WERI-Rb-1 (cell line): Measurements from ENCODE around the gene RPL36AL.

ENCODE experiments used
- DNase-seq: peaks from one replicate; pipeline ENCODE4 v3.0.0-alpha.2; 2020
- H3K27ac ChIP-seq: fragments of 250-450 bp; sonication (Bioruptor Pico); 2 replicates; pipeline ENCODE4 v1.5.1; 2020; ENCODE audit warnings: mild to moderate bottlenecking, moderate library complexity
- H3K27me3 ChIP-seq: fragments of 250-450 bp; sonication (Bioruptor Pico); 2 replicates; pipeline ENCODE4 v1.5.1; 2021; ENCODE audit warnings: mild to moderate bottlenecking, low read depth, moderate library complexity; ENCODE audit not compliant: insufficient read depth, severe bottlenecking
- H3K36me3 ChIP-seq: fragments of 250-450 bp; sonication (Bioruptor Pico); 2 replicates; pipeline ENCODE4 v1.5.1; 2020; ENCODE audit warnings: mild to moderate bottlenecking, moderate library complexity
- H3K4me3 ChIP-seq: 2 replicates; pipeline ENCODE4 v1.5.1; 2011; ENCODE audit warnings: low read depth, mild to moderate bottlenecking, control low read depth, low read length
- H3K9me3 ChIP-seq: fragments of 250-450 bp; sonication (Bioruptor Pico); 2 replicates; pipeline ENCODE4 v1.5.1; 2021; ENCODE audit warnings: mild to moderate bottlenecking, moderate library complexity; ENCODE audit not compliant: severe bottlenecking
- TF ChIP-seq, protein P1 (sequence below): IDR thresholded peaks from 2 replicates; pipeline ENCODE4 v1.5.1; 2011; ENCODE audit warnings: low read depth, mild to moderate bottlenecking, control low read depth, inconsistent platforms, low read length

Gene RPL36AL

DNA sequence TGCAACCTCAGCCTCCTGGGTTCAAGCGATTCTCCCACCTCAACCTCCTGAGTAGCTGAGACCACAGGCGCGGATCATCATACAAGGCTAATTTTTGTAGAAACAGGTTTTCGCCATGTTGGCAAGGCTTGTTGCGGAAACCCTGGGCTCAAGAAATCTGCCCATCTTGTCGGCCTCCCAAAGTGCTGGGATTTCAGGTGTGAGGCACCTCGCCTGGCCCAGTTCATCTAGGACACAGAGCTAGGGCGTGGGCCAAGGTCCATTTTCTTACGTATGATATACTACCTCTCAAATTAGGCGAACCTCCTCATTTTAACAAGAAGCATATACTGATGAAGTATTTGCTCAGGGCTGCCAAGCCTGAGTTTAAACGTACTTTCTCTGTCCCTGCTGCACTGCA is 36.4 kb downstream of the RPL36AL start:
- H3K27me3 ChIP-seq = no peaks in the 10 kb centered on the region
- H3K36me3 ChIP-seq = peaks cover 39% of the 10 kb centered on the region
- H3K9me3 ChIP-seq = no peaks in the 10 kb centered on the region
- DNase-seq = no peak
- no peak overlapping the region for H3K4me3 ChIP-seq
- no peak overlapping the region for H3K27ac ChIP-seq
- TF ChIP-seq, protein P1, sequence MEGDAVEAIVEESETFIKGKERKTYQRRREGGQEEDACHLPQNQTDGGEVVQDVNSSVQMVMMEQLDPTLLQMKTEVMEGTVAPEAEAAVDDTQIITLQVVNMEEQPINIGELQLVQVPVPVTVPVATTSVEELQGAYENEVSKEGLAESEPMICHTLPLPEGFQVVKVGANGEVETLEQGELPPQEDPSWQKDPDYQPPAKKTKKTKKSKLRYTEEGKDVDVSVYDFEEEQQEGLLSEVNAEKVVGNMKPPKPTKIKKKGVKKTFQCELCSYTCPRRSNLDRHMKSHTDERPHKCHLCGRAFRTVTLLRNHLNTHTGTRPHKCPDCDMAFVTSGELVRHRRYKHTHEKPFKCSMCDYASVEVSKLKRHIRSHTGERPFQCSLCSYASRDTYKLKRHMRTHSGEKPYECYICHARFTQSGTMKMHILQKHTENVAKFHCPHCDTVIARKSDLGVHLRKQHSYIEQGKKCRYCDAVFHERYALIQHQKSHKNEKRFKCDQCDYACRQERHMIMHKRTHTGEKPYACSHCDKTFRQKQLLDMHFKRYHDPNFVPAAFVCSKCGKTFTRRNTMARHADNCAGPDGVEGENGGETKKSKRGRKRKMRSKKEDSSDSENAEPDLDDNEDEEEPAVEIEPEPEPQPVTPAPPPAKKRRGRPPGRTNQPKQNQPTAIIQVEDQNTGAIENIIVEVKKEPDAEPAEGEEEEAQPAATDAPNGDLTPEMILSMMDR = no peak

DNA sequence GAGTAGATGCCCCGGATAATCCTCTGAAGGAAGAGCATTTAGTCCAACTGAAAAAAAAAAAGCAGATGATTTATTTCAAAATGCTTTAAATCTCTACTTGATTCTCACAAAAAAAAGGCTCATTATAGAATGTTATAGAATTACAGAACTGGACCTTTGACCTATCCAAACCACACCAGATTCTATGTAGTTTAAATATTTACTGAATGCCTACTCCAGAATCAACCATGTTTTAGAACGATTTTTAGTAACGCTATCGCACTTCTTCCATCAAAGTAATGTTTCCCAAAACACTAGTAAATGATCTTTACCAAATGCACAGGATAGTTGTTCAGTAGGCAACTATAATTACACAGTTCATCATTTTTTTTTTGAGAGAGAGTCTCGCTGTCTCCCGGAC is 36.8 kb downstream of the RPL36AL start:
- TF ChIP-seq, protein P1 = no peak
- Histone ChIP-seq H3K27me3 (no peaks in the 10 kb centered on the region), H3K36me3 (peaks cover 39% of the 10 kb centered on the region), H3K27ac (no peak overlapping the region), H3K9me3 (no peaks in the 10 kb centered on the region), H3K4me3 (no peak overlapping the region)
- DNase-seq = no peak

DNA sequence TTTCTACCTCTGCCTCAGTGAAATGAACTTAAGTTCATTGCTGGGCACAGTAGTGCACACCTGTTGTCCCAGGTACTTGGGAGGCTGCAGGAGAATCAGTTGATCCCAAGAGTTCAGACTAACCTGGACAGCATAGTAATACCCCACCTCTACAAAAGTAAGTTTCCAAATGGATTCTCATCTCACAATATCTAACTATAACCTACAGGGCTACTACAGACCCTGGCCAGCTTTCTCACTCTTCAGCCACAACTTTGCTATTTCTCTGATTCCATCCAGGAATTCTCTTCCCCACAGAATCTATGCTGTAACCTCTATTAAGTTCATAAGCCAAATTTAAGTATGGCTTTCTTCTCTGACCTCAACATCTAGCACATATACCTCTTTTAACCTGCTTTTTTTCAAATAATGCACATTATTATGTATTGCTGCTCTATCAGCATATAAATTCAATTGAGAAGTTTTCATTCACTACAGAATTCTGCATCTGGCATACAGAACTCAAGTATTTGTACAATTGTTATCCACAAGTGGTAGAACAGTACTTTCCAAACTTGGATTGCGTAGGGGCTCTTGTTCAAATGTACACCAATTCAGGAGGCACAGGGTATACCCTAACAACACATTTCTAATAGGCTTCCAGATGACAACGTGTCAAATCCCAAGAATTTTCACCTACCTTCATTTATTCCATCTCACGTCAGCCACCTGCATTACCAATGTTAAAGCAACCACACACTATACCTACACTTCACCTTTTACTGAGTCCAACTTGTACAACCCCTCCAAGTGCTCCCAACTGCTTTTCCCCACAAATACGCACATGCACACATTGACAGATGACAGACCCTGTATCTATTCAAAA is 38.1 kb downstream of the RPL36AL start:
- Histone ChIP-seq H3K36me3 (peaks cover 41% of the 10 kb centered on the region), H3K4me3 (no peak overlapping the region), H3K27me3 (no peaks in the 10 kb centered on the region), H3K9me3 (no peaks in the 10 kb centered on the region), H3K27ac (no peak overlapping the region)
- no peak for DNase-seq
- TF ChIP-seq, protein P1 = no peak

DNA sequence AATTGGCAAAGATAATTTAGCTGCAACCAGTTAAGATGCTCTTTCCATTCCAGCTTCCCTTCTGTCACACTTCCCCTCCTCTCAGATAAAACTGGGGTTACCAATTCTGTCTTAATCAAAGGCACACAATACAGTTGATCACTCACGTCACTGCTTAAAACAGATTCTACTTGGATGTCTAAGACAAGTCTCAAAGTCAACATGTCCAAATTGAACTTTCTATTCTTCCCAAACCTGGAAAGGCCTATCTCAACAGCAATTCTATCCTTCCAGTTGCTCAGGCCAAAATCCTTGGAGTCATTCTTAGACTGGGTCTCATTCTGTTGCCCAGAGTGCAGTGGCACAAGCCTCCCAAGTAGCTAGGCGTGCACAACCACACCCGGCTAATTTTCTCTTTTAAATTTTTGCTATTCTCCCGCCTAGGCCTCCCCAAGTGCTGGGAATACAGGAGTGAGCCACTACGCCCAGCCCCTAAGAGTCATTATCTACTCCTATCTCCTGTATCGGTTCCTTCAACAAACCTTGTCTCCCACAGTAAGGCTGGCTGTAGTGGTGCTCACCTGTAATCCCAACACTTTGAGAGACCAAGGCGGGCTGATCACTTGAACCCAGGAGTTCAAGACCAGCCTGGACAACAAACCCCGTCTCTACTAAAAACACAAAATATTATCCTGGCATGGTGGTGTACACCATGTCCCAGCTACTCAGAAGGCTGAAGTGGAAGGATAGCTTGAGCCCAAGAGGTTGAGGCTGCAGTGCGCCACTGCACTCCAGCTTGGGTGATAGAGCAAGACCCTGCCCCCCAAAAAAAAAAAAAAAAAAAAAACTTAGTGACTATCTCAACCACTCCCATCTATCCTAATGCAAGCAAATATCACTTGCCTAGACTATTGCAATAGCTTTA is 39.0 kb downstream of the RPL36AL start:
- TF ChIP-seq, protein P1 = no peak
- no peak overlapping the region for H3K27ac ChIP-seq
- H3K27me3 ChIP-seq = no peaks in the 10 kb centered on the region
- no peak overlapping the region for H3K4me3 ChIP-seq
- no peaks in the 10 kb centered on the region for H3K9me3 ChIP-seq
- no peak for DNase-seq
- H3K36me3 ChIP-seq = peaks cover 50% of the 10 kb centered on the region

DNA sequence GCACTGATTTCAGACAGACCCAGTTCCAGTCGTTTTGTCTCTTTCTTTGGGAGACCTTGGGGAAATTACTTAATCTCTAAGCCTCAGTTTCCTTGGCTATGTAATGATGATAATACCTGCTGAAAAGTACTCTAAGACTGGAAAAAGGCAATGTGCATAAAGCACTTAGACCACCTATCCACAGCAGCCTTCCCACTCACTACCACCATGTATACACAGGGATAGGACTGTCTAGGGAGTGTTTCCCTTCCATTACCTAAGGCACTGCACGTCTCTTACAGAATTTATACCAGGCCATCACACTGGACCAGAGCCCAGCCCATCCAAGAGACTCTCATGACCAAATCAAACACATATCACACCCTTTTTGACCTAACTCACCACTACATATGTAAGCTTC is 40.6 kb downstream of the RPL36AL start:
- Histone ChIP-seq H3K36me3 (peaks cover 48% of the 10 kb centered on the region), H3K27ac (no peak overlapping the region), H3K27me3 (no peaks in the 10 kb centered on the region), H3K9me3 (no peaks in the 10 kb centered on the region), H3K4me3 (no peak overlapping the region)
- TF ChIP-seq, protein P1 = no peak
- DNase-seq = no peak
